Cardiac fibroblast (primary cell): ENCODE results near the gene TENM4.
A peak's percentile ranks its signal among the peaks of the same experiment; 100 is the strongest.

ENCODE experiments used
- DNase-seq, 2 donors: peaks; one replicate each; pipeline versions ENCODE4 v3.0.0 to v3.0.0-alpha.2; 2010; ENCODE audit warnings: low read depth in 2 of 2
- H3K4me3 ChIP-seq, 2 donors: replicated peaks in 1 of 2; 1 replicate in 1 of 2; 2 replicates in 1 of 2; pipeline ENCODE4 v1.5.1; 2011; ENCODE audit warnings: low read depth in 2 of 2, low read length in 2 of 2, mild to moderate bottlenecking in 2 of 2, moderate library complexity in 1 of 2
- TF ChIP-seq, protein P1 (sequence below): IDR thresholded peaks from one replicate; pipeline ENCODE4 v1.5.1; 2011; ENCODE audit warnings: low read depth, mild to moderate bottlenecking, low read length, inconsistent platforms

Gene TENM4

DNA sequence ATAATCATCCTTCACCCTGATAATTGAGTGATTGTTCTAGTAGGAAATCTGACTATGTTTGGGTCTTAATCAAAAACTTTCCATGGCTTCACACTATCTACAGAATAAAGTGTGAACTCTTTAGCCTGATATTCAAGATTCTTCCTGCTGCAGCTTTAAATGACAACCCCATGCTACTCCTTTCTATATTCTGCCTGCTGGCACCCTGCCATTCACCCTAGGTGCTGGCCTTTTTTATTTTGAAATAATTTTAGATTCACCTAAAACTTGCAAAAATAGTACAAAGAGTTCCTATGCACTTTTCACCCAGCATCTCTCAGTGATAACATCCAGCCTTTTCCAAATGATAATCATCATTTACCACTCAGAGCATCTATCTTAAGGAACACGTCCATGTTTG, 502.8 kb downstream of the TENM4 start:
- no peak for DNase-seq
- TF ChIP-seq, protein P1, sequence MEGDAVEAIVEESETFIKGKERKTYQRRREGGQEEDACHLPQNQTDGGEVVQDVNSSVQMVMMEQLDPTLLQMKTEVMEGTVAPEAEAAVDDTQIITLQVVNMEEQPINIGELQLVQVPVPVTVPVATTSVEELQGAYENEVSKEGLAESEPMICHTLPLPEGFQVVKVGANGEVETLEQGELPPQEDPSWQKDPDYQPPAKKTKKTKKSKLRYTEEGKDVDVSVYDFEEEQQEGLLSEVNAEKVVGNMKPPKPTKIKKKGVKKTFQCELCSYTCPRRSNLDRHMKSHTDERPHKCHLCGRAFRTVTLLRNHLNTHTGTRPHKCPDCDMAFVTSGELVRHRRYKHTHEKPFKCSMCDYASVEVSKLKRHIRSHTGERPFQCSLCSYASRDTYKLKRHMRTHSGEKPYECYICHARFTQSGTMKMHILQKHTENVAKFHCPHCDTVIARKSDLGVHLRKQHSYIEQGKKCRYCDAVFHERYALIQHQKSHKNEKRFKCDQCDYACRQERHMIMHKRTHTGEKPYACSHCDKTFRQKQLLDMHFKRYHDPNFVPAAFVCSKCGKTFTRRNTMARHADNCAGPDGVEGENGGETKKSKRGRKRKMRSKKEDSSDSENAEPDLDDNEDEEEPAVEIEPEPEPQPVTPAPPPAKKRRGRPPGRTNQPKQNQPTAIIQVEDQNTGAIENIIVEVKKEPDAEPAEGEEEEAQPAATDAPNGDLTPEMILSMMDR = no peak
- no peak overlapping the region for H3K4me3 ChIP-seq

DNA sequence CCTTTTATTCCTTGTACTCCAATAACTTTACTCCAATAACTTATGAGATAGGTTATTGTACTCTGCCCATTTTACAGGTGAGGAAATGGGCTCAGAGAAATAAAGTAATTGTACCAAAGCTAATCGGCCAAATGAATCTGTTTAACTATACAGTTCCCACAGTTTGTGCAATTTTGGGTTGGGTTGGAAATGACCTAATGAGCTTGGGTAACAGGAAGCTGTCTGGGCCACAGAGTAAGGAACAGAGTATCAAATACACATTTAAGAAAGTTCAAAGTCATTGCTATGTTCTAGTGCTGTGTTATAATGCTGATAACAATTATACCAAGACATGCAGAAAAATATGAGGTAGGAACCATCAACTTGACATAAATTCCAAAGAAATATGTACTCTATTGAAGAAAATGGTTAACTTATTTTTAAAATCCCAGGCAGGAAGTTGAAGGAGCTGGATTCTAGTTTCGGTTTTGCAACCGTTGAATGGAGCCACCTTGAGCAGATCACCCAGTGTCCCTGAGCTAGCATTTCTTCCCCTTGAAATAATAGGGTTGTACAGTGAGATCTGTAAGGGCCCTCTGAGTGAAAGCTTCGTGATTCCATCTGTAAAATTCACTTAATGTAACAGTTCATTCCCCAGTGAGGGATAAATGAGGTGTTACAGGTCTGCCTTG, 505.3 kb downstream of the TENM4 start:
- TF ChIP-seq, protein P1 = no peak
- H3K4me3 ChIP-seq = no peak overlapping the region
- DNase-seq = peak in 1 of 2 donors; percentile 11

GRCh38 chr11:78933350-78933749, 507.5 kb downstream of the TENM4 start:
- DNase-seq = no peak
- H3K4me3 ChIP-seq = no peak overlapping the region
- TF ChIP-seq, protein P1 = no peak

DNA sequence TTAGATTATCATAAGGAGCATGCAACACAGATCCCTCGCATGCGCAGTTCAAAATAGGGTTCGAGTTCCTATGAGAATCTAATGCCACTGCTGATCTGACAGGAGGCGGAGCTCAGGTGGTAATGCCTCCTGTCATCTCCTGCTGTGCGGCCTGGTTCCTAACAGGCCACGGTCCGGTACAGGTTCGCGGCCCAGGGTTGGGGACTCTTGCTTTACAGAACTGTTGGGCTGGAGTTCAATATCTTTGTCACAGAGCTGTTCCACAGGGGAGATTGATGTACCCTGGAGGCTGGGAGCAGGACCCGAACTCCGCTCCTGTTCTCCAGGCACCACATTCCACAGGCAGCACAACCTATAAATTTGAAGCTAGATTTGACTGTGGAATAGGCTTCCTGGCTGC, 508.1 kb downstream of the TENM4 start:
- no peak overlapping the region for H3K4me3 ChIP-seq
- DNase-seq = no peak
- TF ChIP-seq, protein P1 = no peak

- no peak for DNase-seq
- no peak overlapping the region for H3K4me3 ChIP-seq
- TF ChIP-seq, protein P1 = no peak
These were observed 508.9 kb downstream of the TENM4 start for GRCh38 chr11:78931891-78932290.

DNA sequence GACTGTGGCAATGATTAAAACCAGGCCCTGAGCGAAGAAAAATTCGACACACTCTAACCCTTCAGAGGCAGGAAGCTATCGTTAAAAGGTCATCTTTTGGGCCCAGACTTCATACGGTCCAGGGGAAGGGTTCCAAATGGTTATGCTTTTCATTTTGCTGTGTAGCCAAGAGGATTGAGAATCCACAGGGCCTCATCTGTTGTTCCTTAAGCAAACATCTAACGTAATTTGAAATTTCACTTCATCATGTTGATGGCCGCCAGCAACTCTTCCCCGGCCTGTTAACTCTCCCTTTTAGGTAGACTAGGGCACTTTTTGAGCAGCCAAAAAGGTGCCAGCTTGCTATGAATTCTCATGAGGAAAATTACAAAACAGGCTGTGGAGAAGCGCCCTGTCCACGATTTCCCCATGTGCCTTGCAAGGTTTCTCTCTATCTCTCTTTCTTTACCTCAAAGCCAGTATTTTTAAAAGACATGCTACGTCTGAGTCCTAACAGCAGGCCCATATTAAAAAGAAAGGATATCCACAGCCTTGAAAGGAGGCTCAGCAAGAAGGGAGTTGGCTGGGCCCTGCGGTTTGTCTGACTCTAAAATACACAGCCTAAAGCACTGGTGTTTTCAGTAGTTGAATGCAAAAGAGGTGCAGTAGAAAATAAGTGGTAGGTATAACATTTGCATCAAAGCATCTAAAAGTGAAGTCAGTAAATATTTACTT, 509.9 kb downstream of the TENM4 start:
- no peak overlapping the region for H3K4me3 ChIP-seq
- DNase-seq = no peak
- TF ChIP-seq, protein P1 = no peak
